AG10803 (cell line): Measurements from ENCODE around the gene BRF1.

Source experiments
- DNase-seq: peaks from one replicate; pipeline ENCODE4 v3.0.0; 2010; ENCODE audit warnings: low read depth
- H3K4me3 ChIP-seq: 2 replicates; pipeline ENCODE4 v1.5.1; 2011; ENCODE audit warnings: mild to moderate bottlenecking, low read length, control low read depth
- TF ChIP-seq, protein P1 (sequence below): conservative IDR thresholded peaks from 2 replicates; pipeline ENCODE4 v1.5.1; 2011; ENCODE audit warnings: mild to moderate bottlenecking, low read length, control low read depth, inconsistent platforms

Gene BRF1

DNA sequence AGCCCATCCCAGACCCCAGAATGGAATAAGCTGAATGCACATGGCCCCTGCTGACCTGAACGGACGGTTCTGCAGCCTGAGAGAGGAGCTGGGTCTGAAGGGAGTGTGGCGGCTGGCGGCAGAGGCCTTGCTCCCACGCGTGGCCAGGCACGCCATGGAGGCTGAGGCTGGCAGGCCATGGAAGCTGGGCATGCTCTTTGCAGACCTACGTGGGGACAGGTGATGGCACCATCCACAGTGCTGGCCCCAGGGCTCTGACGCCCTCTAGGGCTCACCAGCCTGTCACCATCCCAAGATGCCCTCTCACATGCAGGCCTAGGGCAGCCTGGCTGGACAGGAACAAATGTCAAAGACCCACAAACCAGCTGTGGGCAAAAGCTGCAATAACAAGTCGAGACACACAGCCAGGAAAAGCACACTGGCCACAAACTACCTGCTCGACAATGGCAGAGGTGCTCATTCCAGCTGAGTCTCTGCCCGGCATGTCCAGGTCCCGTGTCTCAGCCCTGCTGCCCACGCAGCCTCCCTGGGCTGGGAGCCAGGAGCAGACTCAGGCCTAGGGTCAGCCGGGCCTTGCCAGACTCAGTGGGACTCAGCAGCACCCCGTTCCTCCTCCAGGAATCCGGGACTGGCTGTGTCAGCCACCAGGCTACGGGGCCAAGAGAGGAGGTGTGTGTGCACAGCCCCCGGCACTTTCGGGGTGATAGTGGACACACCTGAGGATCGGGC is 32.8 kb downstream of the BRF1 start:
- no peak overlapping the region for H3K4me3 ChIP-seq
- TF ChIP-seq, protein P1, sequence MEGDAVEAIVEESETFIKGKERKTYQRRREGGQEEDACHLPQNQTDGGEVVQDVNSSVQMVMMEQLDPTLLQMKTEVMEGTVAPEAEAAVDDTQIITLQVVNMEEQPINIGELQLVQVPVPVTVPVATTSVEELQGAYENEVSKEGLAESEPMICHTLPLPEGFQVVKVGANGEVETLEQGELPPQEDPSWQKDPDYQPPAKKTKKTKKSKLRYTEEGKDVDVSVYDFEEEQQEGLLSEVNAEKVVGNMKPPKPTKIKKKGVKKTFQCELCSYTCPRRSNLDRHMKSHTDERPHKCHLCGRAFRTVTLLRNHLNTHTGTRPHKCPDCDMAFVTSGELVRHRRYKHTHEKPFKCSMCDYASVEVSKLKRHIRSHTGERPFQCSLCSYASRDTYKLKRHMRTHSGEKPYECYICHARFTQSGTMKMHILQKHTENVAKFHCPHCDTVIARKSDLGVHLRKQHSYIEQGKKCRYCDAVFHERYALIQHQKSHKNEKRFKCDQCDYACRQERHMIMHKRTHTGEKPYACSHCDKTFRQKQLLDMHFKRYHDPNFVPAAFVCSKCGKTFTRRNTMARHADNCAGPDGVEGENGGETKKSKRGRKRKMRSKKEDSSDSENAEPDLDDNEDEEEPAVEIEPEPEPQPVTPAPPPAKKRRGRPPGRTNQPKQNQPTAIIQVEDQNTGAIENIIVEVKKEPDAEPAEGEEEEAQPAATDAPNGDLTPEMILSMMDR = no peak
- DNase-seq = no peak

DNA sequence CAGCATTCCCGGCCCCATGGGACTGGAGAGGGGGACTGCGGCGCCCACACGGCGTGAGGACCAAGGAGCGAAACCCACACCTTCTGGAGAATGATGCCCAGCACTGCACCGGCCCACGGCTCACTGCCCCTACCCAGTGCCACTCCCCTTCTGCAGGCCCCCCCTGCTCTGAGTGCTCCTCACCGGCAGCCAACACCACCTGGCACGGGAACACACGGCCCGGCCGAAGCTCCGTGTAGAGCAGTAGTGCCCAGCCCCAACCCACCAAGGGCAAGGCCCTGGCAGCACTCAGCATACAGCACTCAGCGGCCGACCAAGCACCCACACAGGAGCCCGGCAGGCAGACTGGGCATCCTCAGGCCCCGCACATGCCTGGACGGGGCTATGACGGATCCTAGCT is 39.0 kb downstream of the BRF1 start:
- TF ChIP-seq, protein P1 = no peak
- no peak overlapping the region for H3K4me3 ChIP-seq
- DNase-seq = no peak

GRCh38 chr14:105260959-105261358 is 39.8 kb downstream of the BRF1 start:
- no peak overlapping the region for H3K4me3 ChIP-seq
- DNase-seq = no peak
- TF ChIP-seq, protein P1 = no peak

DNA sequence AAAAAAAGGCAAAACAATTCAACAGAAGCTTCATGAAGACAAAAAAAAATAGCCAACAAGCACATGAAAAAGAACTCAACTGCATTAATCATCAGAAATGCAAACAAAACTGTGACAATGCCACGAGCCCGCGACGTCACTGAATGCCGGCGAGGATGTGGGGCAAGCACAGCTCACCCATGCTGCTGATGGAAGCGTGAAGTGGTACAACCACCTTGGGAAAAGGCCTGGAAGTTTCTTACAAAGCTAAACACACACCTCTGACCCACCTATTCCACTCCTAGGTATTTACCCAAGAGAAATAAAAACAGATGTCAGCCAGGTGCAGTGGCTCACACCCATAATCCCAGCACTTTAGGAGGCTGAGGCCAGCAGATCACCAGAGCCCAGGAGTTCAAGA is 42.0 kb downstream of the BRF1 start:
- no peak overlapping the region for H3K4me3 ChIP-seq
- no peak for DNase-seq
- TF ChIP-seq, protein P1 = no peak

GRCh38 chr14:105257464-105257863 is 43.3 kb downstream of the BRF1 start:
- no peak overlapping the region for H3K4me3 ChIP-seq
- DNase-seq = no peak
- TF ChIP-seq, protein P1 = no peak

DNA sequence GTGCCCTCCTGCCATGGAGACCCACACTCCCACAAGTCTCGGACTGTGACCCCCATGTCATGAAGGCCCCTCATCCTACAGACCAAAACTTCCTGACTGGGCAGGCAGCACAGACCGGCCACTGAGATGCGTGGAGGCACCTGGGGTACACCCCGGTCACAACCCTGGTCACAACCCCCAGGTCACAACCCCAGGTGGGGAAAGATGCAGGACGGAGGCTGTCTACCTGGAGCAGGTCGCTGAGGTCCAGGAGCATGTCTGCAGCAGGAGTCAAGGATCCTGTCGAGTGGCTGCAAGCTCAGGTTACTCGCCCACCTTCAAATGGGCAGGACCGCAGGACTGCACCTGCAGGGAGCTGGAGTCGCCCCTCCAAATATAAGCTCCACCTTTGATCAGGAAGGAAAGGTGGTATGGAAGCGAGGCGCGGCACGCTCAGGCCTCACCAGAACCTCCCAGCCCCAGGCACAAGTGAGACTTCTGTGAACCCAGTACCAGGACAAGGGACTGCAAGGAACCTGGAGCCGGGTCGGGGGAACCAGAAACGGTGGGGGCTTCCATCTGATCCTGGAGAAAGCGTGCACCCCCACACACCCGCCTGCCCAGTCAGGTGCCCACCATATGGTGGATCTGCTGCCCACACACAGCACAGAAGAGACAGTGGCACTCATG is 44.4 kb downstream of the BRF1 start:
- DNase-seq = no peak
- TF ChIP-seq, protein P1 = no peak
- H3K4me3 ChIP-seq = no peak overlapping the region

DNA sequence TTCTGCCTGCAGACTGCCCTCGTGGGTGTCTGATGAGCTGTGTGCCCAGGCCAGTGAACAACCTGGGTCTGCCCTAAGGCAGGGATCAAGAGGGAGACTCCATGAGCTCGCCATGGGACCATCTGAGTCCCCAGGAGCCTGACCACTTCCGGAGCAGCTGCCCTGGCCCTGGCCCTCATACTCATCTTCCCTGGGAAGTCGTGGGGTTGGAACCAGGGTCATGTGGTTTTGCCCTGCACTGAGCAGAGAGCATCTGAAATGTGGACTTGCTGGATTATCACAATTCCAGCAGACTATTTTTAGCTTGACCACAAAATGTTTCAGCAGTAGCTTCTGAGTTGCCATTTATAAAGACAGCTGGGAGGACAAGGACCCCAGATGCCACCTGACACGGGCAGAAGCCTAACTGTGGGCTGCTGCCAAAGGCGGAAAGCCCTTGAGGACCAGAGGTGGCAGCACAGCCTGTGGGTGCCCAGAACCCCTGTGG is 45.7 kb downstream of the BRF1 start:
- DNase-seq = peak; percentile 68
- TF ChIP-seq, protein P1 = no peak
- no peak overlapping the region for H3K4me3 ChIP-seq
